Occipital lobe (tissue), 2 donors: ENCODE measurements around the gene ZMYND8. TPM values are rescaled to one million over a fixed set of nuclear protein-coding genes. Genes with fewer than 3 reads are reported as not detected.
"Not testable (repeated sequence)": the region's sequence is repeated elsewhere in the genome, so short reads cannot be mapped to it uniquely, and the experiment has no call there.

Experiments
- DNase-seq: peaks from one replicate; lab custom pipeline; 2025; lab: John Stamatoyannopoulos, UW
- total RNA-seq: library from RNA; depleted of rRNA; stranded (reverse); fragments of >200 nt; gene quantifications from one replicate; pipeline ENCODE4 v1.2.3, GENCODE V29; 2014

Gene ZMYND8
- total RNA-seq, 1 donor from 2014 or later: 58.6 TPM

DNA sequence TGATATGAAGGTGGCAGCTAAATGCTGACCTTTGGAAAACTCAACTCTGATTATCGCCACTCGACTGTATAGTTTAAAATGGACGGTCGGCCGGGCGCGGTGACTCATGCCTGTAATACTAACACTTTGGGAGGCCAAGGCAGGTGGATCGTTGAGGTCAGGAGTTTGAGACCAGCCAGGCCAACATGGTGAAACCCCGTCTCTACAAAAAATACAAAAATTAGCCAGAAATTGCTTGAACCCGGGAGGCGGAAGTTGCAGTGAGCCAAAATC is 151.7 kb downstream of the ZMYND8 start:
- DNase-seq: not testable (repeated sequence)

- DNase-seq: no peak
Measured at GRCh38 chr20:47204008-47204849, 152.3 kb downstream of the ZMYND8 start.

GRCh38 chr20:47202733-47203667 is 153.5 kb downstream of the ZMYND8 start:
- DNase-seq: no peak

- DNase-seq: no peak
Measured at GRCh38 chr20:47201074-47201730, 155.3 kb downstream of the ZMYND8 start.

GRCh38 chr20:47198996-47199552 is 157.4 kb downstream of the ZMYND8 start:
- no peak for DNase-seq

- DNase-seq: no peak
Measured at GRCh38 chr20:47198254-47198671, 158.2 kb downstream of the ZMYND8 start.

- peak; percentile 49 for DNase-seq
Measured at GRCh38 chr20:47196091-47197081, 160.1 kb downstream of the ZMYND8 start.

- no peak for DNase-seq
Measured at GRCh38 chr20:47195573-47195972, 160.9 kb downstream of the ZMYND8 start.

DNA sequence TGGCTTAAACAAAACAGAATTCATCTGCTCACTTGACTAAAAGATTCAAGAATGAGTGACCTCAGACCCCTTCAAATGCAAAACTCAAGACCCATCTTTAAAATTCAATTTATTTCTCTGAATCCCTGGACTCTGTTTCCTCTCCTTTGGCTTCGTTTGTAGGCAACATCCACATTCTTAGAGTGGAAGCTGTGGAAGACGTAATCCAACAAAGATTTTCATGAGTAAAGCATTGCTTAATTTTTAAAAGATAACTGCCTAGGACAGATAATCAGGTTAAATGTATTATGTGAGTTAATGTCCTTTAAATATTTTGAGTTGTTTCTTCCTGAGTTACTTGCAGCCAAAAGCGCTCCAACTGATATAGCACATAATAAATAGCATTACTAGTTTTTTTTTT is 164.5 kb downstream of the ZMYND8 start:
- DNase-seq: no peak

DNA sequence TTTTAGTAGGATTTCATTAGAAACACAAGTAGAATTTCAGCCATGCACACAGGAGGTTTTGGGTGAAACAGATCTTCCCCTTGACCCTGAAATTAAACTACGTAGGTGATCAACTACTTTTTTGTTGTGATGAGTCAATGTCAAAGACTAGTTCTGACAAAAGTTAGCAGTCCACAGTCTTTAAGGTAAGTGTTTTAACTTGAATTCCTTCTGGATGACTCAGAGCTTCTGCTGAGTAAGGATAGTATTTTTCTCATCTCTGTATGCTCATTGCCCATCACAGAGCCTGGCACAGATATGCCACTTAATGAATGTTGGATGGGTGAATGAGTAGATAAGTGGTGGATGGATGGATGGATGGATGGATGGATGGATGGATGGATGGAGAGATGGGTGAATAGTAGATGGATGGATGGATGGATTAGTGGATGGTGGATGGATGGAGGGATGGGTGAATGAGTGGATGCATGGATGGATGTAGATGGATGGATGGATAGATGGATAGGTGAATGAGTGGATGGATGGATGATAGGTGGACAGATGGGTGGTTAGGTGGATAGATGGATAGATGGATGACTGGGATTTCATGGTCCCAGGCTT is 165.3 kb downstream of the ZMYND8 start:
- DNase-seq: no peak

DNA sequence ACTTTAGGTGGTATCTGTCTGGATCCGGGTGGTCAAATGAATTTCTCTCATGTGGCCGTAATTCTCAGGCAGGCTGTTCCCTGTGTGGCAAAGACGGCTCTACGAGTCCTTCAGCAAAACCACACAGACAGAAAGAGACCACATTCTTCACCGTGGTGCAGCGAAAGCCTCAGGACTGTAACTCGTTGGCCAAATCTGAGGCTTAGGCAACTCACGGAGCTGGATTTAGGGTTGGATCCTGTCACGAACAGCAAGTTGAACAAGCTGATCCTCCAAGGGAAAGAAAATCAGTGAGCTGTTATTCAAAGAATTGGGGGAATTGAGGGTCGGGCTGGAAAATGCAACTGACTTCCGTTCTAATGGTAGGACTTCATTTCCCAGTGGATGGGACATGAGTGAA is 167.4 kb downstream of the ZMYND8 start:
- no peak for DNase-seq

DNA sequence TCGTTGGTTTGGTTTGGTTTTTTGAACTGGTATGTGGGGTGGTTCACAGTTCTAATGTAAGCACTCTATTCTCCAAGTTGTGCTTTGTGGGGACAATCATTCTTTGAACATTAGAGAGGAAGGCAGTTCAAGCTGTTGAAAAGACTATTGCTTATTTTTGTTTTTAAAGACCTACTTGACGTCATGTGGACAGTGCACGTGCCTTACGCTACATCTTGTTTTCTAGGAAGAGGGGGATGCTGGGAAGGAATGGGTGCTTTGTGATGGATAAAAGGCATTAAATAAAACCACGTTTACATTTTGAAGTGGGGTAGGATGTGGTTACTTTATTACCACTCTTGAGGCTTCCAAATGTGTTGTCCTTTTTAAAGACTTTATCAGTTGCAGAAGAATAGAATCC is 168.0 kb downstream of the ZMYND8 start:
- no peak for DNase-seq

DNA sequence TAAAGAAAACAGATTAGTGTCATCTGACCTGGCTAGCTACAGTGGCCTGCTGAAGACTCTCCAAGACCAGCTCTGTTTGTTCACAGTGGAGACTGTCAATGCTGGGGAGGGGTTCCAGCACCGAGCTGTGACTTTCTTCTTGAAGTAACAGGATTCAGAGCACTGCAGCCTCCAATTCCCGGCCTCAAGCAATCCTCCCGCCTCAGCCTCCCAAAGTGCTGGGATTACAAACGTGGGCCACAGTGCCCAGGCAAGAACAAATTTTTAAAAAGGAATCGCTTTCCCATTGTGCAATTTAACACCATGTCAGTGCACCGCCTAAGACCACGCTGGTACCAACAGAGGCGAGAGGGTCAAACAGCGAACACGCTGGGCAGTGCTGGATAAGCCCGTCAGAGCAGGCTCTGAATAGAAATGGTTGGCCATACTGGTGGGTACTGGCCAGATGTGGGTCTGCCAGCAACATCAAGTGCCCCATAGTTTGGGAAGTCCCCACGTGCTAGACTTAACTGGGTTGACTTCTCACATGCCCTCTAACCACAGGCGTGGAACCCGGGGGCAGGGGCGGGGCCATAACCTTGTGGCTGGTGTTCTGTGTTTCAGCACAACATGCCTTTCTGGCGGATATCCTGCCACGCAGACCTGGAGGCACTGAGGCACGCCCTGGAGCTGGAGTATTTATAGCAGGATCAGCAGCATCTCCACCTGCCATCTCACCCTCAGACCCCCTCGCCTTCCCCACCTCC is 168.9 kb downstream of the ZMYND8 start:
- DNase-seq: no peak

GRCh38 chr20:47183367-47183766 is 173.1 kb downstream of the ZMYND8 start:
- no peak for DNase-seq

GRCh38 chr20:47181056-47181862 is 175.2 kb downstream of the ZMYND8 start:
- no peak for DNase-seq

DNA sequence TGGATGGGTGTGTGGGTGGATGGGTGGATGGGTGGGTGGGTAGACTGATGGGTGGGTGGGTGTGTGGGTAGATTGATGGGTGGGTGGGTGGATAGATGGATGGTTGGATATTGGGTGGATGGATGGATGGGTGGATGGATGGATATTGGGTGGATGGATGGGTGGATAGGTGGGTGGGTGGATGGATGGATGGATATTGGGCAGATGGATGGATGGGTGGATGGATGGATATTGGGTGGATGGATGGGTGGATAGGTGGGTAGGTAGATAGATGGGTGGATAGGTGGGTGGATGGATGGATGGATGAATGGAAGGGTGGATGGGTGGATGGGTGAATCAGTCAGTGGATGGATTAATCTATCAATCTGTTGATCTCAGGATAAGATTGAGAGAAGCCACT is 177.2 kb downstream of the ZMYND8 start:
- no peak for DNase-seq

DNA sequence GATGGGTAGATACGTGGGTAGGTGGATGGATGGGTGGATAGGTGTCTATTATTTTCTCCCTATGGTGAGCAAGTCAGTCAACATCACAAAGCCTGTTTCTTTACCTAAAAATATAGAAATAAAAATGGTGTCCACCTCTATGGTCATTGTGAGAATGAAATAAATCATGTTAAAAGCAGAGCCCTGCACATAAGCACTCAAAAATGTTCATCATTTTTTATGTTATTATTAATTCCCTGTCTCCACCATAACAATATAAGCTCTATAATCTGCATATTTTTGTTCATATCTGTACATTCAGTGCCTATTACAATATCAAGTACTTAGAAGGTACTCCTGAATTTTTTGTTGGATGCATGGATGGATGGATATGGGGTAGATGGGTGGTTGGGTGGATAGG is 177.6 kb downstream of the ZMYND8 start:
- no peak for DNase-seq

DNA sequence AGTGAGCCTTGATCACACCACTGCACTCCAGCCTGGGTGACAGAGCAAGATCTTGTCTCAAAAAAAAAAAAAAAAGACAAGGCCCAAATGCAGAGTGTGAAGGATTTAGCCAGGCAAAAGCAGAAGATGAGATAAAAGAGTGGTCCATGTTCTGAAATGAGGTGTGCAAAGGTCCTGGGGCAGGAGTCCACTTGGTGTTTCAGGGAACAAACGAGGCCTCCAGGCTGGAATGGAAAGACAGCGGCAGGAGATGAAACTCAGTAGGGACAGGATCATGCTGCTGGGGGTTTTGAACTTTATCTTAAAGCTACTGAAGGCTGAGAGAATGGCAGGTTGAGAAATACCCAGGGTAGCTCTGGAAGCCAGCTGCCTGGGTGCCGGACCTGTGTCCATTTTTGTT is 178.2 kb downstream of the ZMYND8 start:
- no peak for DNase-seq

DNA sequence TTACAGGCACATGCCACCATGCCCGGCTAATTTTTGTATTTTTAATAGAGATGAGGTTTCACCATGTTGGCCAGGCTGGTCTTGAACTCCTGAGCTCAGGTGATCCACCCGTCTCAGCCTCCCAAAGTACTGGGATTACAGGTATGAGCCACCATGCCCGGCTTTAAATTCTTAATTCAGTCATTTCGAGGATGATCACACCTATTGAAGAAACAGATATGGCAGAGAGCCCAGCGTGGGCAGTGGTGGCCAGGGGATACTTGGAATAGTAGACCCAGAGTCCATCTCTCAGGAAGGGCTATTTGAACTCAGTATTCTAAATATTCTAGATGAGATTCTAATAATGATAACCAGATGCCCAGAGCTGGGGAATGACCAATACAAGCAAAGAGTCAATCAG is 180.3 kb downstream of the ZMYND8 start:
- DNase-seq: not testable (repeated sequence)
